HG03432 (cell line): ENCODE results near the gene CCDC144A.
A peak's percentile ranks its signal among the peaks of the same experiment; 100 is the strongest.
"Not testable (repeated sequence)": the region's sequence is repeated elsewhere in the genome, so short reads cannot be mapped to it uniquely, and the experiment has no call there.

Source experiments
- ATAC-seq: cut with Tn5 transposase; IDR thresholded peaks from one replicate; pipeline ENCODE4 v1.9.1; 2021; ENCODE audit warnings: mild to moderate bottlenecking, moderate library complexity; ENCODE audit not compliant: unreplicated experiment

CCDC144A gene

GRCh38 chr17:16689731-16690281 is at the start of gene CCDC144A:
CCDC144A (plus strand) TSS chr17:16690241; CDS start chr17:16690401, 160 bp downstream.
- not testable (repeated sequence) for ATAC-seq

- no peak for ATAC-seq
Observed at GRCh38 chr17:16649585-16649984, 40.5 kb upstream of the CCDC144A start.

DNA sequence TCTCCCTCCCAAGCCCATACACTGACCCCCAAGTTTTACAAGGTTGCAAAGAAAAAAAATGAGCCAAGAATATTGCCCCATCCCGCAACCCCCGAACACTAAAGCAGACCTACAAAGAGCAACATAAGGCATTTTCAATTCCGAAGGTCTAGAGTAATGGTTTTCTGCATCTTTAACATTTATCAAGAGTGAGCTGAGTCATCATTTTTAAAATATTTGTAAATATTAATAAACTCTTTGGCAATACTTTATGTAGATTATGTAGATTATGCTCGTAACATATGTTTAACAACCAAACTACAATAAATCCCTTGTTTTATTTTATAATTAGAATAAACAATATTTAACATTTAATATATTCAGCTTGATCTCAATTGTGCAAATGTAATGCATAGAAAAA is 37.8 kb upstream of the CCDC144A start:
- ATAC-seq, result no peak

GRCh38 chr17:16652847-16653366 is 37.1 kb upstream of the CCDC144A start:
- no peak for ATAC-seq

GRCh38 chr17:16653367-16654041 is 36.5 kb upstream of the CCDC144A start, which contains the start of gene ZNF624:
ZNF624 (minus strand) TSS chr17:16653850.
- ATAC-seq, result peak; percentile 93

GRCh38 chr17:16661217-16661616 is 28.8 kb upstream of the CCDC144A start:
- ATAC-seq, result no peak

DNA sequence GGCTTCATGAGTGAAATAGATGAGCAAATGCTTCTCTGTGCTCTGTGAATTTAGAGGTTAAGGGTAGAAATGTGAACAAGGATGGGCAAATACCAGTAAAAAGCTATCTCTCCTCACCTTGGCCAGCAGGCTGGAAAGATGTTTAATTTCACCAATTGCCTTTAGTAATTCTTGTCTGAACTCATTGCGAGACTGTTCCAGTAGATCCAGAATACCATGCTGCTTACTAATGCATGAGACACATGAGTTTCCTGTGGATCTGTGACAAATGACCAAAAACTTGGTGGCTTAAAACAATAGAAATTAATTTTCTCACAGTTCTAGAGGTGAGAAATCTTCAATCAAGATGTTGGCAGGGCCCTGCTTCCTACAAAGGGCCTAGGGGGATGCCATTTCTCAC is 27.1 kb upstream of the CCDC144A start:
- ATAC-seq, result no peak

DNA sequence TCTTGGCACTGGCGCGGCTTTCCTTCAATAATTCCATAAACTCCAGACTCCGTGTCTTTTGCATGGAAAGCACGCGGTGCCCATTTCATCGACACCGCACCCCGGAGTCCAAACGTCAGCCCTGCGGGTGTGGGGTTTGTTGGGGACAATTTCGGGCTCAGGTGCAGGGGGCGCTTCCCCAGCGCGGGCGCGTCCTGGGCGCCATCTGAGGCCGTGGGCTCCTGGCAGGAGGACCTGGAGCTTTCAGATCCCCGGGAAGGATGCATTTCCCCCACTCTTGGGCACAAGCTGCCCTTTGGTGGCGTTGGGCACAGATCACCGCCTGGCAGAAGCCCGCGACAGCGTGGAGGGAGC is 23.5 kb upstream of the CCDC144A start:
- ATAC-seq, result not testable (repeated sequence)

GRCh38 chr17:16666907-16667636 is 23.0 kb upstream of the CCDC144A start:
- not testable (repeated sequence) for ATAC-seq

DNA sequence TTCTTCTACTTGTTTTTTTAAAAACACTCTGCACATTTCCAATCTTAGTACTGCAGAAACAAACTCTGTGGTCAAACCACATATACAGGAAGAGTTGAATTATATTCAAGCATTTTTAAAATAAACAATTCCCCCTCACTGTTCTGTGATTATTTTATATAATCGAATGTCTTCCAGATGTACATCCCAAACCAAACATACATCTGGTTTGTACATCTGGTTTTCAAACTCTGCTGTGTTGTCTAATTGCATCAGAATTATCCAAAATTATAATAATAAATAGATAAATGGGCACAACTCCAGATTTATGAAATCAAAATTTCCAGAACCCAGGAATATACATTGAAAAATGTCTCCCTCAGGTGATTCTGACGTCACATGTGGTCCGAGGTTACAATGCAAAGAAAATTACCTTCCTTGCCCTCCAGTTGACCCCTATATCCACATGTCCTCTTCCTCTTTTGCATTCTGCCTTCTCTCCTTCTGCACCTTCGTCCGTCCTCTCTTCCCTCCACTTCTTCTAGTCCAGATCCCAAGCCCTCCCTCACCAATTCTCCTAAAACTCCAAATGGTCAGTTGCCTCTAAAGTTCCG is 13.3 kb upstream of the CCDC144A start:
- no peak for ATAC-seq

- ATAC-seq, result not testable (repeated sequence)
Observed at GRCh38 chr17:16683290-16684138, 6.5 kb upstream of the CCDC144A start.

GRCh38 chr17:16686019-16686418 is 4.0 kb upstream of the CCDC144A start:
- ATAC-seq, result not testable (repeated sequence)

GRCh38 chr17:16687151-16687550 is 2.9 kb upstream of the CCDC144A start:
- ATAC-seq, result not testable (repeated sequence)

DNA sequence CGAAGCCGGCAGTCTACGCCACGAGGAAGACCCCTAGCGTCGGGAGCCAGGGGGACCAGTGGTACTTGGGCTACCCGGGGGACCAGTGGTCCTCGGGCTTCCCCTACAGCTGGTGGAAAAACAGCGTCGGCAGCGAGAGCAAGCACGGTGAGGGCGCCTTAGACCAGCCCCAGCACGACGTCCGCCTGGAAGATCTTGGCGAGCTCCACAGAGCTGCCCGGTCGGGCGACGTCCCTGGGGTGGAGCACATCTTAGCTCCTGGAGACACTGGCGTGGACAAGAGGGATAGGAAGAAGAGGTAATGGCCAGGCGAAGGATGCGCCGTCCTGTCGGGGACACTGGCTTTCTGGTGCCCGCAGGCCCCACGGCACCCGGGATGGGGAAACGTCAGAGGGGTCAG is 406 bp downstream of the CCDC144A start:
- ATAC-seq, result not testable (repeated sequence)

DNA sequence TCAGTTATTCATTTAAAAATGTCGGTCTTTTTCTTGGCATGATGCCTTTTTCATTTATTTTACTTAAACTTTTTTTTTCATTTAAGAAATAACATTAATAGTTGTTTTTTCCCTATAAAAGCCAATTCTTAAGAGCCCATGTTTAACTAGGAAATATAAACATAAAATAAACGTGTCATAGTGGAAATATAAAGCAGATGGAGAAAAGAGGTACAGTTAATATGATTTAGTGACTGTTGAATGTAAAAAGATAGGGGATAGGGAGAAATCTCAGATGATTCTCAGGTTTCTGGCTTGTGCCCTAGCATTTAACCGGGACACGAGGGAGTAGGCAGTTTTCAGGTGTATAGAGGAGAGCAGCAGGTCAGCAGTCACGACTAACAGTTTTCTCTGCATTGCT is 7.6 kb downstream of the CCDC144A start:
- ATAC-seq, result not testable (repeated sequence)

DNA sequence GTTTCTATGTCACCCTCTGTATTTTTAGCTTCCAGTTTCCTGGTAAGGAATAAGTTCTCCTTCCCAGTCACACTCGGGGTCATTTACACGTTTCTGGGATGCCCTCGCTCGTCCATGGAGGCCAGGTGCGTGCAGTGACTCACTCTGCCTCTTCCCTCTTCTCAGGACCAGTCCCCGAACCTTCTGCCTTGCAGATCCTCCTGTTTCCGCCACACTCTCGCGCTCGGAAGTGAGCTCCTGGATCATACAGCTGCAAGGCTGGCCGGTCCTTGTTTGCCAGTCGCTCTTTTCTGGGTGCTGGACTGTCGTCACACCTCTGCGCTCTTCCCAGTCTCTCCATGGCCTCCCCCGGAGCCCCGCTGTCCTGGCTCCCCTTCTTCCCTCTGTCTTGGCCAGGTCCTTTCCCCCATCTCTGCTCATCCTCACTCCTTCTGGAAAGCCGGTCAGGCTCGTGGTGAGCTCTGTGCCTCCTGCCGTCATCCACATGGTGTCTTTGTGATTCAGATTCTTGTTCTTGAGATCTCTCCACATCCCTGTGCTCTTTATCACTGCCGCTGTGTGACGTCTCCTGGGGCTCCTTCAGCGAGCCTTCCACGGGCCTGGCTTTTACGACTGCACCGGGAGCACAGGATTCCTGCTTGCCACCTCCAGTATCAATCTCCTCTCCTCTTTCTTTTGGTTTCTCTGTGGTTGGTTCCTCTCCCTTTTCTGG is 55.6 kb downstream of the CCDC144A start:
- ATAC-seq, result not testable (repeated sequence)

DNA sequence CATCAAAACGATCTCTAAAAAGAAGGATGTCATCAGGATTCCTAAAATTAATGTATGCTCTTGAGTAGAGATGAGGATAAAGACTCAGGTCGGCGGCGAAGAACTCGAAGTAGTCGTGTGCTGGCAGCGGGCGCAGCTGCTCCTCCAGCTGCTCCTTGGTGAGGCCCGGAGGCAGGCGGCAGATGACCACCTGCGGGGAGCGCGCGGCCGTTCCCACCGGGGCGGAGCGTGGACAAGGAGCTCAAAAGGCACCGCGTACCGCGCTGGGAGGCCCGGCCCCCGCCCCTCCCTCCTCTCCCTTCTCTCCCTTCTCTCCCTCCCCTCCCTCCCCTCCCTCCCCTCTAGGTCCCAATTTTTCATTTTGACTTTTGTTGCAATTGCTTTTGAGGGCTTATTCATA is 56.5 kb downstream of the CCDC144A start:
- ATAC-seq, result not testable (repeated sequence)

DNA sequence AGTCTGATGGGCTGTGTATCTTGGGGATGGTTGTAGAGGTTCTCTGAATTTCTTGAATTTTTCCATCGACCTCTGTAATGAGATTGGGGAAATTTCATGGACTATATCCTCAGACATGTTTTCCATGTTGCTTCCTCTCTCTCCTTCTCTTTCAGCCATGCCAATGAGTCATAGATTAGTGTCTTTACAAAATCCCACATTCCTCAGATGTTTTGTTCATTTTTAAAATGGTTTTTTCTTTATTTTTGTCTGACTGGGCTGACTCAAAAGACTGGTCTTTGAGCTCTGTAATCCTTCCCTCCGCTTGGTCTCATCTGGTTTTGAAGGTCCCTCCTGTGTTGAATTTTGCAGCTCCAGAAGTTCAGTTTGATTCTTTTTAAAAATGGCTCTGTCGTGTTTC is 60.5 kb downstream of the CCDC144A start:
- not testable (repeated sequence) for ATAC-seq

DNA sequence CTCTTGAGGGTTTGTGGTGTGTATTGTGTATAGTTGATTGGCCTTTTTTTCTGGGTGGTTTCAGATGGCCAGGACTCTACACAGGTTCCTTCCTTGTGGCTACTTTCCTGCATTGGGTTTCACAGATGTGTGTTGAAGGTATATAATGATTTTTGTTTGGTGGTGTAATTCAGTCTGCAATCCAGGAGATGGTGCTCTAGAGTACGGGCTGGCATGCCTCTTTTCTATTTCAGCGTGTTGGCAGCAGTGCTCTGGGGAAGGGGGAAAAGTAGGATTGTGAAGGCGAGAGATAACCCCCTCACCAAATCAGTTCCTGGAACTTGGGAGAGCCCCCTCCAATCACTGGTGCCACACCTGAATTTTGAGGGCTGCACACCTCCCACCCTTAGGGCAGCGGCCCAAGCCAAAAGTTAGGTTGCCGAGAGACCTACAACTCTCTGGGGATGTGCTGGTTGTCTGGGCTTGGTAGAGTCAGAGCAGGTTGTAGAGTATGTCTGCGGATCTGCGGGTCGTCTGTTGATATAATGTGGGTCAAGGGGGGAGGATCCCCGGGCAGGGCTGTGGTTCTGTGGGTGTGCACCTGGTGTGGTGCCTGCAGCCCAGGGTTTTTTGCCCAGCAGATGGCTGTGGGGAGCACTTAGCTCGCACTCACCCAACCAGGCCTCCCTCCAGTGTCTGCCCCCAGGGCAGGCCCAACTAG is 61.3 kb downstream of the CCDC144A start:
- not testable (repeated sequence) for ATAC-seq
